DND-41 (cell line): ENCODE results near the gene RBMXL2.

Experiments
- CTCF ChIP-seq: IDR thresholded peaks from 2 replicates; pipeline ENCODE4 v1.5.1; 2012; ENCODE audit warnings: borderline replicate concordance, low read length, moderate library complexity, mild to moderate bottlenecking; ENCODE audit not compliant: poor library complexity, severe bottlenecking; ENCODE audit errors: extremely low read depth
- EZH2 ChIP-seq: IDR thresholded peaks from 3 replicates; pipeline ENCODE4 v1.6.1; 2012; ENCODE audit warnings: borderline replicate concordance, low read depth, mild to moderate bottlenecking, moderate library complexity, low read length, inconsistent platforms; ENCODE audit not compliant: severe bottlenecking

- TF ChIP-seq EZH2 (no peak), CTCF (no peak)
Measured at GRCh38 chr11:7116370-7116769, 27.6 kb downstream of the RBMXL2 start.
